H4 (cell line): Measurements from ENCODE around the gene VCY. TPM values are rescaled to one million over a fixed set of nuclear protein-coding genes. Genes with fewer than 3 reads are reported as not detected.
"Not testable (repeated sequence)": the region's sequence is repeated elsewhere in the genome, so short reads cannot be mapped to it uniquely, and the experiment has no call there.

Experiments used
- DNase-seq: peaks from one replicate; pipeline ENCODE4 v3.0.0-alpha.2; 2015; ENCODE audit warnings: low spot score
- total RNA-seq: library from RNA; depleted of rRNA; stranded (reverse); fragments of >200 nt; shearing (Covaris generic); gene quantifications from 2 replicates; pipeline ENCODE4 v1.2.3, GENCODE V29; 2014; rRNA removed

The VCY gene
- 14.1 and 27.2 TPM in 2 replicates for total RNA-seq

DNA sequence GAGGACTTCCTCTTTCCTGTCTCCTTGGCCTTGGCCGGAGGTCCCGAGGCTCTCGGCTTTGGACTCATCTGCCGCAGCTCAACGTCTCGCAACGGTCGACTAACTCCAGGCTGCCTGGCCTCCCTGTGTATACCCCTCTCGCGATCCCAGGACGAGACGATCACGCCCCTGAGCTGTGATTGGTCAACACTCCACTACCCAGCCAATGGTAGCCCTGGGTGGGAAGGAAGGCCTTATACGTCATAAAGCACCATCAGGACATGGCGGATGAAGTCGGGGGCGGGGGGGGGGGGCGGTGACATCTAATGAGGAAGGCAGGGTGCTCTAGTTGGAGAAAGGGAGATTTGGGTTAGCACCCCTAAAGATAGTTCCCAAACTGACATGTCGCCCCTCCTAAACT is at the start of gene VCY:
TSS of gene VCY (minus strand) at position 101 of the 400 bp plus-strand sequence. CDS start at position 68, 33 bp downstream.
- not testable (repeated sequence) for DNase-seq

DNA sequence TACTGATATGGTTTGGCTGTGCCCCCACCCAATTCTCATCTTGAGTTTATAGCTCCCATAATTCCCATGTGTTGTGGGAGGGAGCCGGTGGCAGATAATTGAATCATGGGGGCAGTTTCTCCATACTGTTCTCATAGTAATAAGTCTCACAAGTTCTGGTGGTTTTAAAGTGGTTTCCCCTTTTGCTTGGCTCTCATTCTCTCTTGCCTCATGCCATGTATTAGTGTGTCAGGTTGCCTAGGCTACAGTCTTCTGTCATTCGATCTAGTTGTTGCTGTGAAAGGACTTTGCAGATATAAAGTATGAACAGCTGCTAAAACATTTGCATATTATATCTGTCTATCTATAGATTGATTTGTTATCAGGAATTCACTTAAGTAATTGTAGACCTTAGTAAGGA is 44.1 kb upstream of the VCY start:
- DNase-seq: not testable (repeated sequence)

DNA sequence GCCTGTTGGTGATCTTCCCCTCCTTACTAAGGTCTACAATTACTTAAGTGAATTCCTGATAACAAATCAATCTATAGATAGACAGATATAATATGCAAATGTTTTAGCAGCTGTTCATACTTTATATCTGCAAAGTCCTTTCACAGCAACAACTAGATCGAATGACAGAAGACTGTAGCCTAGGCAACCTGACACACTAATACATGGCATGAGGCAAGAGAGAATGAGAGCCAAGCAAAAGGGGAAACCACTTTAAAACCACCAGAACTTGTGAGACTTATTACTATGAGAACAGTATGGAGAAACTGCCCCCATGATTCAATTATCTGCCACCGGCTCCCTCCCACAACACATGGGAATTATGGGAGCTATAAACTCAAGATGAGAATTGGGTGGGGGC is 25.6 kb upstream of the VCY start:
- not testable (repeated sequence) for DNase-seq

DNA sequence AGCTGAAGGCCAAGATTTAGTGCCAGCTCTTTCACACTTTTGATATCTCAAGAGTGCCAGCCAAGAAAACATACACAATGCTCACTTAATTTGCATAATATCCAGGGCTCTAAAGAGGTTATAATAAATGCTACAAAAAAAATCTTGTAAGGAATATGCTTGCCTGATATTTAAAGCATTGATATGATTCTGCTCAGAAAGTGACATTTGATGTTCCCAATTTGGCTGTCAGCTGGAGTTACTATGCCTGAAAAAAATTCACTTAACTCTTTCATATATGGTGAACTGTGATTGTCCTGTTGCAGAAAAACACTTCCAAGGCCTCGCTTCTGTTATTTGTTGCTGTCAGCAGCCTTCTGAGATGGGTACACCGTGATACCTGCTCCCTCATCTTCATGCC is 43.9 kb downstream of the VCY start:
- DNase-seq: not testable (repeated sequence)

Other genes with a start within 250 kb of the VCY start
- 14.1 and 27.2 TPM in 2 replicates for gene VCY1B, start 69.8 kb upstream of the VCY start, total RNA-seq